Measurements from ENCODE around the gene S100A11. TPM values are rescaled to one million over a fixed set of nuclear protein-coding genes. Genes with fewer than 3 reads are reported as not detected.

Gene S100A11
- polyA plus RNA-seq, 1 experiment = 693 TPM

DNA sequence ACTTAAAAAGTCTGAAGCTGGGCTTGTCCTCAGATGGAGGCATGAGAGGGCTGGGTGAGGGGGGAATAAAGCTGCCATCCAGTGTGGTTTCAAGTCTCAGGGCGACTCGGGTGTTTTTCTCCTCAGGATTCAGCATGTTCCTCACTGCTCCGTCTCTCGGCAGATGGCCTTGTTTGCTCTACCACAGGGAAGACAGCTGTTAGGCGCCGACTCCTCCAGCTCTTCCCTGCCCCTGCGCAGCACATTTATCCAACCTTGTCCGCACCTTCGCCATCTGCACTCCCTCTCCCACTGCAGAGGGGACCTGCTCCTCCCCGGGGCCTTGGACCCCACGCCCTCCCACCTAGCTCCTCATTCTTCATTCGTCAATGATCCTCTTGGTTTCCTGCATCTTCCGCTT, 16.6 kb upstream of the S100A11 start:
- POLR2A ChIA-PET = no interaction called here
- no peak overlapping the region for H3K27ac ChIP-seq (ENCODE audit: low read depth, low read length)
- no peak overlapping the region for H3K4me3 ChIP-seq (ENCODE audit: low read depth, low read length)
- TF ChIP-seq, protein P1, sequence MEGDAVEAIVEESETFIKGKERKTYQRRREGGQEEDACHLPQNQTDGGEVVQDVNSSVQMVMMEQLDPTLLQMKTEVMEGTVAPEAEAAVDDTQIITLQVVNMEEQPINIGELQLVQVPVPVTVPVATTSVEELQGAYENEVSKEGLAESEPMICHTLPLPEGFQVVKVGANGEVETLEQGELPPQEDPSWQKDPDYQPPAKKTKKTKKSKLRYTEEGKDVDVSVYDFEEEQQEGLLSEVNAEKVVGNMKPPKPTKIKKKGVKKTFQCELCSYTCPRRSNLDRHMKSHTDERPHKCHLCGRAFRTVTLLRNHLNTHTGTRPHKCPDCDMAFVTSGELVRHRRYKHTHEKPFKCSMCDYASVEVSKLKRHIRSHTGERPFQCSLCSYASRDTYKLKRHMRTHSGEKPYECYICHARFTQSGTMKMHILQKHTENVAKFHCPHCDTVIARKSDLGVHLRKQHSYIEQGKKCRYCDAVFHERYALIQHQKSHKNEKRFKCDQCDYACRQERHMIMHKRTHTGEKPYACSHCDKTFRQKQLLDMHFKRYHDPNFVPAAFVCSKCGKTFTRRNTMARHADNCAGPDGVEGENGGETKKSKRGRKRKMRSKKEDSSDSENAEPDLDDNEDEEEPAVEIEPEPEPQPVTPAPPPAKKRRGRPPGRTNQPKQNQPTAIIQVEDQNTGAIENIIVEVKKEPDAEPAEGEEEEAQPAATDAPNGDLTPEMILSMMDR (IDR thresholded peaks at IDR 0.05; ENCODE audit: low read depth, low read length) = no peak
- peaks cover 17% of the 10 kb centered on the region for H3K27me3 ChIP-seq (ENCODE audit: control insufficient read depth, insufficient read depth, low read length)
- CTCF ChIA-PET = interaction anchor here (0.7 to 6.6 kb wide), 19 partner anchors 14 to 1169 kb away, joined by 3 to 98 read pairs (median 5); partner anchors contain the start of gene S100A11
- H3K9me3 ChIP-seq (ENCODE audit: control insufficient read depth, insufficient read depth, low read length) = no peaks in the 10 kb centered on the region
- no peak for DNase-seq (ENCODE audit: low read depth, low spot score)

DNA sequence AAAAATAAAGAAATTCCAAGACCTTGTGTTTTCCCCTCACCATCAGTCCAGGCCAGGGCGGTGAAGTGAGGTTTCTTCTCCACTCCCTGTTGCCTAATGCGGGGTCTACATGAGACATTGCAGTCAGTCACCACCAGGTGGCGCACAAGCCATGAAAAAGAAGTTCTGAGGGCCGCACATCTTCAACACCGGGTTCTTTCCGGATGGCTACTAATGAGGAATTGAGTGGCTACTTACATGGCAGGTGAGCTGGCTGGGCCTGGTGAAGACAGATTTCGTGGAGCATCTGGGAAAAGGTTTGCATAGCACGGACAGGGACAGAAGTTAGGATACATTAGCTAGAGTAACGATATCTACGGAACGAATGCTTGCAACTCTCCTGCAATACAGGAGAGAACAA, 15.8 kb upstream of the S100A11 start:
- Histone ChIP-seq H3K27me3 (ENCODE audit: control insufficient read depth, insufficient read depth, low read length) (peaks cover 17% of the 10 kb centered on the region), H3K9me3 (ENCODE audit: control insufficient read depth, insufficient read depth, low read length) (no peaks in the 10 kb centered on the region), H3K27ac (ENCODE audit: low read depth, low read length) (no peak overlapping the region), H3K4me3 (ENCODE audit: low read depth, low read length) (no peak overlapping the region)
- ChIA-PET POLR2A (no interaction called here), CTCF (interaction anchor here (0.6 to 6.6 kb wide), 24 partner anchors 11 to 1169 kb away, joined by 3 to 98 read pairs (median 4); partner anchors contain the start of gene S100A11)
- TF ChIP-seq, protein P1 (IDR thresholded peaks at IDR 0.05; ENCODE audit: low read depth, low read length) = peak; percentile 91
- peak; percentile 42 for DNase-seq (ENCODE audit: low read depth, low spot score)

DNA sequence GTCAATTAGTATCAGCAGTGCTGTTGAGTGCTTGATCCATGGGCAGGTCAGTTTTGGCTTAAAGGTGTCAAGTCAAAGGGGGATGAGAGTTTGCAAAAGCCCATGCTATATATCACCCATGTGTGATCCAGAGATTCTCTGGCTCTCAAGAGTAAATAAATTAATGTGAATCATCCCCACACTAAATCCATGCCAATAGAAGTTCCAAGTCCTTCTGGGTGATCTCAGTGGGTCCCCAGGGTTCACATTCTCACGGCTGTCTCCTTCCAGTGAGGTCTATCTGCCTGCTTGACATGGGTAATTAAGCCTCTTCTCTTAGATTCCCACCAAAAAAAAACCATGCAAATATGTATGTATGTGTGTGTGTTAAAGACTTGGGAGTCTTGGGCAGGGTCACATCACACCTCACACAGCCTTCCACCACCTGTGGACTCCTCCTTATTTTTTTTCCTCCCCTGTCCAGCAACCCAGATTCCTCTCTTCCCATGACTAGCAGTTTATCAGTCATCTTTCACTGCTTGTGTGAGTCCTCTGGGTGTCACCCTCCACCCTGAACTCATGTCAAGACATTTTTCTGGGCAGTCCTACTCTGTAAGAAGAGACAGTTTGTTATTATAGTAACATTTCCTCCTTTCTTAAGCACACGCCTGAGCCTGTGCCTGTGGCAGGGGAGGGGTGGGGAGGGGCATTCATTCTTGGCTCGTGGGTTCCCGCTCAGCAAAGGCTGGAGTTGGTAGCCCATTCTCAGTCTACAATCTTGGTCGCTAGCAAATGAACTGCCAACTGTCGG, 14.3 kb upstream of the S100A11 start:
- Histone ChIP-seq H3K4me3 (ENCODE audit: low read depth, low read length) (no peak overlapping the region), H3K9me3 (ENCODE audit: control insufficient read depth, insufficient read depth, low read length) (no peaks in the 10 kb centered on the region), H3K27ac (ENCODE audit: low read depth, low read length) (no peak overlapping the region), H3K27me3 (ENCODE audit: control insufficient read depth, insufficient read depth, low read length) (peaks cover 17% of the 10 kb centered on the region)
- no peak for DNase-seq (ENCODE audit: low read depth, low spot score)
- CTCF ChIA-PET = interaction anchor here (1.1 to 6.6 kb wide), 3 partner anchors 134 to 409 kb away, joined by 3 to 98 read pairs (median 33); no protein-coding TSS in a partner anchor
- TF ChIP-seq, protein P1 (IDR thresholded peaks at IDR 0.05; ENCODE audit: low read depth, low read length) = no peak
- POLR2A ChIA-PET = no interaction called here

DNA sequence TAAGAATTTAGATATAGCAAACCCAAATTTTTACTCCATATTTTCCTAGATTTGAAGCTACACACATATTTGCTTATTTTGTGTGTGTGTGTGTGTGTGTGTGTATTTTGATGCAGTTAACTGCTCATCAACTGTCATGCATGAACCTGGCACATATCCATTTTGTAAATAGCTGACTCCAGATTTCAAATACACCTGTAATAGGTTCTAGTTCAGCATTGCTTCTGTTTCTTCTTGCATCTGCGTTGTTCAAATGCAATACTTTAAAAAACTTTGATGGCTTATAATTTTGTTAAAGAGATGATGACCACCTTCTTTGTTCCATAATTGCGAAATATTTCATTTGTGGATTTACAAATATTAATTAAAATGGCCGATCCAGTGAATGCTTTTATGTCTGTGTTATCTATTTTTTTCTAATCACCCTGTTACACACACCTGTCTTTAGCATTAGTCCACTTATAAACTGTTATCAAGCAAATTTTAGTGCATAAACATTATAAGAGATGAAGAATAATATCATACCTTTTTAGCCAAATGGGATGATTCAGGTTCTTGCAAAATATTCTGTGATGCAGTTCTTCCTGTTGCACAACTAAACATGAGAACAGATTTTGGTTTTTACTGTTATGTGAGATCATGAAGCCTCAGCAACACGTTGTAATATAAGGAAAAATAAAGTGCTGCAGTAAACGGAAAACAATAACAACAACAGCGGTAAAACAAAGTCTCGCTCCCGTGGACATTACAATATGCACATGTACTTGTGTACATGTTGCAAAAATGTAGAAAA, 12.7 kb upstream of the S100A11 start:
- ChIA-PET CTCF (interaction anchor here (0.7 to 6.6 kb wide), 3 partner anchors 33 to 409 kb away, joined by 6 to 98 read pairs (median 6); no protein-coding TSS in a partner anchor), POLR2A (interaction anchor here (2.2 kb wide), 1 partner anchor 13 kb away, joined by 21 read pairs; the partner anchor contains the start of gene S100A11)
- H3K27ac ChIP-seq (ENCODE audit: low read depth, low read length) = no peak overlapping the region
- H3K9me3 ChIP-seq (ENCODE audit: control insufficient read depth, insufficient read depth, low read length) = no peaks in the 10 kb centered on the region
- no peak overlapping the region for H3K4me3 ChIP-seq (ENCODE audit: low read depth, low read length)
- peaks cover 14% of the 10 kb centered on the region for H3K27me3 ChIP-seq (ENCODE audit: control insufficient read depth, insufficient read depth, low read length)
- TF ChIP-seq, protein P1 (IDR thresholded peaks at IDR 0.05; ENCODE audit: low read depth, low read length) = no peak
- no peak for DNase-seq (ENCODE audit: low read depth, low spot score)
